ENCODE measurements around the gene USF2.

The USF2 gene

DNA sequence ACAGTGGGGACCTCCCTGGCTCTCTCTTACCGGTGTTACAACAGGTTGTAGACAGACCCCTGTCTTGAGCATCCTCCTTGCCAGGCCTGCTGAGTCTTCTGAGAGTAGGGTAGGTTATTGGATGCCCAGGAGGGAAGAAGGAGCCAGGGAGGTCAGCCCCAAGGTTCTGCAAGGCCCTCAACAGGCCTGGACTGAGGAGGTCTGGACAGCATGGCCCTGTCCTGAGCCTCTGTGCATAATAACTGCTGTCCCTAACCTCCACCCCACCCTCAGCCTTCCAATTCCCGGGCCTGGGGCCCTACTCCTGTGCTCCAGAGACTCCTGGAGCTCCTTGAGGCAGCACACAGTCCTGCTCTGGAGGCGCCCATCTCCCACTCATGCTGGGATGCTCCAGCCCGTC is 60.6 kb downstream of the USF2 start:
- no peak for DNase-seq
